Urinary bladder (tissue), 4 donors: ENCODE results near the gene CCDC70. TPM values are rescaled to one million over a fixed set of nuclear protein-coding genes. Genes with fewer than 3 reads are reported as not detected.

ENCODE experiments used
- DNase-seq: peaks from one replicate; pipeline ENCODE4 v3.0.0-alpha.2; 2015; ENCODE audit errors: extremely low spot score
- H3K27ac ChIP-seq: one replicate; pipeline ENCODE4 v1.5.1; 2013; ENCODE audit warnings: low read depth, mild to moderate bottlenecking, moderate library complexity
- H3K36me3 ChIP-seq: one replicate; pipeline ENCODE4 v1.6.1; 2013; ENCODE audit warnings: mild to moderate bottlenecking, moderate library complexity; ENCODE audit not compliant: insufficient read depth
- H3K4me1 ChIP-seq: one replicate; pipeline ENCODE4 v1.6.1; 2013; ENCODE audit warnings: mild to moderate bottlenecking, moderate library complexity; ENCODE audit not compliant: insufficient read depth
- H3K4me3 ChIP-seq: one replicate; pipeline ENCODE4 v1.5.1; 2013; ENCODE audit warnings: low read depth, low read length
- WGBS: extraction: QIAGEN DNeasy Blood & Tissue Kit; methylation state at CpG from one replicate; pipeline ENCODE4 v1.1.7; 2013; 5-methylcytosine and 5-hydroxymethylcytosine counted together
- polyA plus RNA-seq: library from polyadenylated mRNA; stranded (reverse); fragments of 200-250 nt; gene quantifications from one replicate; pipeline ENCODE4 v1.2.3, GENCODE V29; 2013
- total RNA-seq: library from RNA; depleted of rRNA; stranded (reverse); fragments of >200 nt; gene quantifications from one replicate; pipeline ENCODE4 v1.2.3, GENCODE V29; 2014
- donor health status: healthy with polysubstance abuse.
- donor health status: healthy.

The CCDC70 gene
- total and polyA plus RNA-seq, 2 donors: not detected

- 52% methylated on average over 4 of the region's 4 CpGs for WGBS
- H3K36me3 ChIP-seq: no peaks in the 10 kb centered on the region
- no peaks in the 10 kb centered on the region for H3K4me1 ChIP-seq
- no peak overlapping the region for H3K4me3 ChIP-seq
- H3K27ac ChIP-seq: no peak overlapping the region
- no peak for DNase-seq
Measured at GRCh38 chr13:51913421-51914136, 51.8 kb downstream of the CCDC70 start.

- 88% methylated on average over 7 of the region's 7 CpGs for WGBS
- DNase-seq: no peak
- H3K4me3 ChIP-seq: no peak overlapping the region
Measured at GRCh38 chr13:51914137-51914493, 52.3 kb downstream of the CCDC70 start.

More at GRCh38 chr13:51914137-51914493, 52.3 kb downstream of the CCDC70 start:
- Histone ChIP-seq H3K4me1 (no peaks in the 10 kb centered on the region), H3K27ac (no peak overlapping the region), H3K36me3 (no peaks in the 10 kb centered on the region)

Other genes with a start within 250 kb of the CCDC70 start
- gene DHRS12, start 57.8 kb upstream of the CCDC70 start, total RNA-seq: 6.4 TPM
- 16.8 TPM for gene DHRS12, start 57.8 kb upstream of the CCDC70 start, polyA plus RNA-seq
- not detected for gene TMEM272, start 16.8 kb upstream of the CCDC70 start, total RNA-seq
- not detected for gene TMEM272, start 16.8 kb upstream of the CCDC70 start, polyA plus RNA-seq
- gene ATP7B, start 149.5 kb downstream of the CCDC70 start, total RNA-seq: 6.7 TPM
- 3.0 TPM for gene ATP7B, start 149.5 kb downstream of the CCDC70 start, polyA plus RNA-seq
- 24.7 TPM for gene ALG11, start 150.4 kb downstream of the CCDC70 start, total RNA-seq
- gene ALG11, start 150.4 kb downstream of the CCDC70 start, polyA plus RNA-seq: 9.1 TPM
- 29.2 TPM for gene UTP14C, start 162.7 kb downstream of the CCDC70 start, total RNA-seq
- 10.7 TPM for gene UTP14C, start 162.7 kb downstream of the CCDC70 start, polyA plus RNA-seq